K562 (cell line): ENCODE measurements around the gene HSPB2. TPM values are rescaled to one million over a fixed set of nuclear protein-coding genes. Genes with fewer than 3 reads are reported as not detected.
A peak's percentile ranks its signal among the peaks of the same experiment; 100 is the strongest.

ENCODE experiments used
- ATAC-seq: fragments of 200-7000 bp; cut with Tn5 transposase; 3 replicates; pipeline ENCODE4 v1.9.1; 2020; ENCODE audit warnings: moderate library complexity
- BruUV-seq: library from RNA; stranded (reverse); fragments of 400-500 nt; replicated peaks from 2 replicates; lab custom pipeline; 2021; lab: Mats Ljungman, UMichigan
- CTCF ChIA-PET: fragments of 300-600 bp; formaldehyde crosslinking; extraction: SDS; loops from one replicate; lab custom pipeline; 2021; ENCODE audit warnings: low intra/inter-chr PET ratio; lab: Yijun Ruan, JAX
- POLR2A ChIA-PET: fragments of 300-600, 350-650 bp; sonication (Branson Sonifier 250); formaldehyde crosslinking; extraction: SDS; loops from one replicate; lab custom pipeline; 2021; ENCODE audit warnings: antibody characterized with exemption, inconsistent platforms; lab: Yijun Ruan, JAX
- DNase-seq, 4 experiments: peaks; one replicate each; pipeline versions ENCODE4 v3.0.0 to v3.0.0-alpha.2; 2011 to 2018; ENCODE audit warnings: low spot score in 3 of 4, mixed read lengths in 3 of 4; ENCODE audit errors: extremely low read depth in 1 of 4
- FAIRE-seq: peaks from 2 replicates; lab custom pipeline; 2011; peaks lifted over from hg19 to GRCh38; lab: Jason Lieb, UNC
- H2AFZ ChIP-seq: 2 replicates; pipeline ENCODE4 v1.6.0; 2011; ENCODE audit warnings: low read depth, low read length, control low read depth, inconsistent platforms
- H3K27ac ChIP-seq: fragments of 200-600 bp; 3 replicates; pipeline ENCODE4 v1.8.0; 2011; ENCODE audit warnings: low read depth, mild to moderate bottlenecking, control low read depth, inconsistent platforms, low read length, moderate library complexity, mixed read lengths; ENCODE audit errors: extremely low read depth
- H3K27me3 ChIP-seq, 2 experiments: fragments of 300-600 bp in 1 of 2; 2 replicates in 1 of 2; 3 replicates in 1 of 2; pipeline versions ENCODE4 v1.6.0 to v1.8.0; 2011; ENCODE audit warnings: inconsistent platforms in 2 of 2, low read length in 2 of 2, mild to moderate bottlenecking in 1 of 2, mixed read lengths in 1 of 2, moderate library complexity in 1 of 2; ENCODE audit not compliant: control insufficient read depth in 2 of 2, insufficient read depth in 2 of 2
- H3K36me3 ChIP-seq: fragments of 300-600 bp; 3 replicates; pipeline ENCODE4 v1.8.0; 2011; ENCODE audit warnings: mild to moderate bottlenecking, low read length, inconsistent platforms; ENCODE audit not compliant: control insufficient read depth, insufficient read depth
- H3K4me1 ChIP-seq, 2 experiments: fragments of 200-600 bp in 1 of 2; replicated peaks in 1 of 2; 2 replicates in 1 of 2; 3 replicates in 1 of 2; pipeline versions ENCODE4 v1.5.1 to v1.8.0; 2011; ENCODE audit warnings: inconsistent platforms in 2 of 2, low read length in 2 of 2, mild to moderate bottlenecking in 1 of 2, mixed read lengths in 1 of 2, moderate library complexity in 1 of 2; ENCODE audit not compliant: control insufficient read depth in 2 of 2, insufficient read depth in 2 of 2
- H3K4me2 ChIP-seq: 2 replicates; pipeline ENCODE4 v1.6.1; 2011; ENCODE audit warnings: low read length, control low read depth, inconsistent platforms, mixed read lengths; ENCODE audit not compliant: insufficient read depth
- H3K4me3 ChIP-seq: fragments of 200-600 bp; sonication (generic), shearing (Covaris generic); 2 replicates; pipeline ENCODE4 v1.5.1; 2016; ENCODE audit warnings: control low read depth, inconsistent platforms
- H3K79me2 ChIP-seq: fragments of 200-600 bp; 3 replicates; pipeline ENCODE4 v1.8.0; 2011; ENCODE audit warnings: low read length, inconsistent platforms; ENCODE audit not compliant: control insufficient read depth, insufficient read depth
- H3K9ac ChIP-seq, 2 experiments: 2 replicates each; pipeline versions ENCODE4 v1.6.0 to v1.6.1; 2011; ENCODE audit warnings: low read depth in 2 of 2, low read length in 2 of 2, control low read depth in 1 of 2, inconsistent platforms in 1 of 2, mild to moderate bottlenecking in 1 of 2, mixed read lengths in 1 of 2; ENCODE audit not compliant: insufficient read depth in 1 of 2
- H3K9me1 ChIP-seq: one replicate; pipeline ENCODE4 v1.6.0; 2011; ENCODE audit warnings: inconsistent platforms, mild to moderate bottlenecking, low read length, moderate library complexity; ENCODE audit not compliant: control insufficient read depth, insufficient read depth
- H3K9me3 ChIP-seq: replicated peaks from 2 replicates; pipeline ENCODE4 v1.5.1; 2011; ENCODE audit warnings: low read depth, low read length, inconsistent platforms; ENCODE audit not compliant: control insufficient read depth, insufficient read depth
- H4K20me1 ChIP-seq: replicated peaks from 2 replicates; pipeline ENCODE4 v1.6.1; 2011; ENCODE audit warnings: low read length, inconsistent platforms, mixed read lengths; ENCODE audit not compliant: control insufficient read depth, insufficient read depth
- ATF3 ChIP-seq, 2 experiments: fragments of 450-650 bp in 1 of 2; sonication (generic) in 1 of 2; formaldehyde crosslinking in 1 of 2; IDR thresholded peaks in 1 of 2; conservative IDR thresholded peaks in 1 of 2; 2 replicates each; pipeline versions ENCODE4 v1.6.1 to v1.8.1; 2016 to 2023; ENCODE audit warnings: mild to moderate bottlenecking in 2 of 2, moderate library complexity in 2 of 2, inconsistent platforms in 1 of 2, missing genetic modification reagents in 1 of 2
- C11orf30 ChIP-seq: fragments of 450-650 bp; IDR thresholded peaks from 2 replicates; pipeline ENCODE4 v1.6.1; 2016; ENCODE audit warnings: low read depth, mild to moderate bottlenecking
- CEBPB ChIP-seq: fragments of 450-650 bp; IDR thresholded peaks from 2 replicates; pipeline ENCODE4 v1.6.1; 2016; ENCODE audit warnings: missing genetic modification characterization, missing compliant biosample characterization
- CEBPG ChIP-seq, 3 experiments: fragments of 200-800 bp in 1 of 3; sonication (Bioruptor generic) in 1 of 3; sonication (generic) in 1 of 3; formaldehyde crosslinking in 1 of 3; IDR thresholded peaks in 2 of 3; conservative IDR thresholded peaks in 1 of 3; 2 replicates each; pipeline versions ENCODE4 v1.6.1 to v1.8.0; 2016 to 2022; ENCODE audit warnings: missing compliant biosample characterization in 2 of 3, missing genetic modification characterization in 2 of 3, mild to moderate bottlenecking in 1 of 3, missing genetic modification reagents in 1 of 3
- DDX20 ChIP-seq: fragments of 450-650 bp; IDR thresholded peaks from 2 replicates; pipeline ENCODE4 v1.6.1; 2016; ENCODE audit warnings: missing genetic modification characterization, low read depth, mild to moderate bottlenecking, missing compliant biosample characterization, moderate library complexity
- E2F8 ChIP-seq: fragments of 450-650 bp; IDR thresholded peaks from 2 replicates; pipeline ENCODE4 v1.7.1; 2018; ENCODE audit warnings: mild to moderate bottlenecking, low read depth; ENCODE audit not compliant: partially characterized antibody
- IRF9 ChIP-seq: fragments of 450-650 bp; IDR thresholded peaks from 2 replicates; pipeline ENCODE4 v1.6.1; 2016; ENCODE audit warnings: missing biosample characterization, missing genetic modification characterization
- NBN ChIP-seq: fragments of 450-650 bp; IDR thresholded peaks from 2 replicates; pipeline ENCODE4 v1.6.1; 2016; ENCODE audit warnings: low read depth, mild to moderate bottlenecking
- NFE2 ChIP-seq: IDR thresholded peaks from 2 replicates; pipeline ENCODE4 v1.6.1; 2014; ENCODE audit warnings: antibody characterized with exemption, low read depth
- NFIC ChIP-seq: fragments of 450-650 bp; IDR thresholded peaks from 2 replicates; pipeline ENCODE4 v1.6.1; 2017; ENCODE audit warnings: mild to moderate bottlenecking, inconsistent platforms
- NFRKB ChIP-seq: fragments of 450-650 bp; IDR thresholded peaks from 2 replicates; pipeline ENCODE4 v1.6.1; 2016; ENCODE audit warnings: low read depth
- ZNF444 ChIP-seq: fragments of 250-450 bp; sonication (Bioruptor Pico); IDR thresholded peaks from 2 replicates; pipeline ENCODE4 v1.4.0; 2020; ENCODE audit warnings: mild to moderate bottlenecking, moderate library complexity
- WGBS: fragments of 100-300 bp; shearing (Covaris generic); methylation state at CpG from one replicate; pipeline ENCODE4 v1.1.6; 2016; ENCODE audit warnings: low coverage, mixed read lengths; ENCODE audit not compliant: insufficient coverage; ENCODE audit errors: missing lambda C conversion rate; 5-methylcytosine and 5-hydroxymethylcytosine counted together
- in situ Hi-C: fragments of 300-500 bp; cut with MboI; formaldehyde crosslinking; loops from 4 replicates; pipeline ENCODE4 v1.15.0; 2018; ENCODE audit warnings: inconsistent platforms, mixed read lengths
- intact Hi-C: fragments of 100-400 bp; cut with micrococcal nuclease; formaldehyde crosslinking; loops from 2 replicates; pipeline ENCODE4 v1.14.2; 2022
- polyA plus RNA-seq, 8 experiments: library from polyadenylated mRNA; depleted of rRNA in 4 of 8; stranded (reverse) in 5 of 8; unstranded in 3 of 8; fragments of >200 nt; fragmentation: Nextera tagmentation in 2 of 8; fragmentation: Illumina TruSeq in 1 of 8; extraction: Ambion mirVana in 2 of 8; extraction: Trizol in 1 of 8; gene quantifications; 2 replicates each; pipeline versions ENCODE4 v1.2.1 to v1.2.3, GENCODE V29; 2011 to 2014; ENCODE audit warnings: inconsistent platforms in 1 of 8, missing spikeins in 1 of 8
- total RNA-seq, 7 experiments: library from RNA; depleted of rRNA in 6 of 7; stranded (reverse); fragments of >200 nt in 6 of 7; fragmentation: Illumina TruSeq in 2 of 7; extraction: Trizol in 2 of 7; gene quantifications; 2 replicates each; pipeline versions ENCODE4 v1.2.1 to v1.2.3, GENCODE V29; 2011 to 2021; ENCODE audit warnings: low replicate concordance in 1 of 7

The HSPB2 gene
- total and polyA plus RNA-seq, 9 of the 15 experiments (the other 6 are each of a cell fraction or from before 2014, with no cell fraction given) = 0.06 to 0.35 (median 0.11) TPM; not detected in 5

- no TSS peak for BruUV-seq
- WGBS = 3% methylated on average over 2 of the region's 2 CpGs
- TF ChIP-seq CEBPG (CRISPR knock-in tag; IDR thresholded peaks at IDR 0.05) (peak; percentile 72), CEBPG (tag; conservative IDR thresholded peaks at IDR 0.05 in 1 of 2, IDR thresholded peaks at IDR 0.05 in 1 of 2) (peak; percentile 85 to 98), E2F8 (no peak), NFRKB (no peak), NBN (no peak), C11orf30 (peak; percentile 21; the same call in 1 of the 2 replicates), IRF9 (tag) (peak; percentile 75), ATF3 (IDR thresholded peaks at IDR 0.05) (peak; percentile 28; the same call in 1 of the 2 replicates), ATF3 (CRISPR knock-in tag; conservative IDR thresholded peaks at IDR 0.05) (no peak), ZNF444 (CRISPR knock-in tag) (no peak), DDX20 (tag) (no peak), CEBPB (tag) (peak; percentile 99), NFIC (peak; percentile 82), NFE2 (peak; percentile 40; the same call in 1 of the 2 replicates)
- ATAC-seq (no peak), DNase-seq (no peak), FAIRE-seq (no peak)
- H4K20me1 ChIP-seq = no peaks in the 10 kb centered on the region
- H3K27ac ChIP-seq = no peak overlapping the region
- H3K36me3 ChIP-seq = no peaks in the 10 kb centered on the region
- peaks cover 31 to 32% of the 10 kb centered on the region in 2 experiments for H3K4me1 ChIP-seq
- ChIA-PET POLR2A (interaction anchor here (2.1 kb wide), 1 partner anchor 12 kb away, joined by 8 read pairs; the partner anchor contains the start of gene CRYAB), CTCF (no interaction called here)
- H3K27me3 ChIP-seq = no peaks in the 10 kb centered on the region
- H3K9me3 ChIP-seq = no peaks in the 10 kb centered on the region
- H3K4me3 ChIP-seq = no peak overlapping the region
- intact Hi-C loops (no loop called here), in situ Hi-C loops (no loop called here)
- H3K9me1 ChIP-seq = no peaks in the 10 kb centered on the region
- H3K9ac ChIP-seq = 0 out of 4 replicates have a peak overlapping the region, but pooled peaks of 1 of the 2 experiments have one; percentile 9
- H2AFZ ChIP-seq = peak overlapping the region; percentile 93
- no peak overlapping the region for H3K4me2 ChIP-seq
- no peaks in the 10 kb centered on the region for H3K79me2 ChIP-seq
Observed at GRCh38 chr11:111922803-111923202, 10.3 kb downstream of the HSPB2 start.
